GM23338 (cell line): ENCODE data around the gene GREB1L. TPM values are rescaled to one million over a fixed set of nuclear protein-coding genes. Genes with fewer than 3 reads are reported as not detected.

ENCODE experiments used
- ATAC-seq: fragments of 200-7000 bp; cut with Tn5 transposase; 3 replicates; pipeline ENCODE4 v1.9.1; 2020
- DNase-seq: peaks from one replicate; pipeline ENCODE4 v3.0.0-alpha.2; 2015; ENCODE audit warnings: low spot score
- H2AFZ ChIP-seq: fragments of 200-600 bp; sonication (generic); 2 replicates; pipeline ENCODE4 v1.8.0; 2016; ENCODE audit warnings: antibody characterized with exemption, mild to moderate bottlenecking, moderate library complexity
- H3F3A ChIP-seq: fragments of 200-600 bp; sonication (generic); replicated peaks from 2 replicates; pipeline ENCODE4 v1.8.0; 2017; ENCODE audit warnings: antibody characterized with exemption, mixed run types, low read depth
- H3K27ac ChIP-seq: fragments of 200-600 bp; sonication (generic); 2 replicates; pipeline ENCODE4 v1.6.1; 2016; ENCODE audit warnings: low read depth
- H3K27me3 ChIP-seq: fragments of 200-600 bp; sonication (generic); 2 replicates; pipeline ENCODE4 v1.8.0; 2016; ENCODE audit warnings: mild to moderate bottlenecking, mixed run types, moderate library complexity; ENCODE audit not compliant: insufficient read depth
- H3K36me3 ChIP-seq: fragments of 200-600 bp; sonication (generic); 2 replicates; pipeline ENCODE4 v1.8.0; 2016; ENCODE audit warnings: mild to moderate bottlenecking; ENCODE audit not compliant: insufficient read depth
- H3K4me1 ChIP-seq: fragments of 200-600 bp; sonication (generic); 2 replicates; pipeline ENCODE4 v1.8.0; 2016; ENCODE audit warnings: mild to moderate bottlenecking, moderate library complexity; ENCODE audit not compliant: insufficient read depth
- H3K4me2 ChIP-seq: fragments of 200-600 bp; sonication (generic); 2 replicates; pipeline ENCODE4 v1.7.1; 2017; ENCODE audit warnings: mixed run types
- H3K4me3 ChIP-seq: fragments of 200-600 bp; sonication (generic); 2 replicates; pipeline ENCODE4 v1.6.1; 2016; ENCODE audit warnings: mixed run types
- H3K79me2 ChIP-seq: fragments of 200-600 bp; sonication (generic); replicated peaks from 2 replicates; pipeline ENCODE4 v1.8.0; 2017; ENCODE audit warnings: mild to moderate bottlenecking; ENCODE audit not compliant: insufficient read depth
- H3K9me2 ChIP-seq: fragments of 200-600 bp; sonication (generic); 2 replicates; pipeline ENCODE4 v1.8.0; 2017; ENCODE audit not compliant: insufficient read depth
- H4K20me1 ChIP-seq: fragments of 200-600 bp; sonication (generic); replicated peaks from 2 replicates; pipeline ENCODE4 v1.8.0; 2017; ENCODE audit warnings: mild to moderate bottlenecking; ENCODE audit not compliant: insufficient read depth
- H3K27ac Mint-ChIP-seq: 2 replicates; pipeline ENCODE4 v1.8.0; 2020; ENCODE audit warnings: inconsistent platforms, mild to moderate bottlenecking, moderate library complexity, mixed read lengths
- H3K27me3 Mint-ChIP-seq: 3 replicates; pipeline ENCODE4 v1.8.0; 2022; ENCODE audit warnings: low read depth, mild to moderate bottlenecking, moderate library complexity, mixed read lengths, inconsistent platforms; ENCODE audit not compliant: insufficient read depth, poor library complexity
- H3K36me3 Mint-ChIP-seq: 3 replicates; pipeline ENCODE4 v1.8.0; 2021; ENCODE audit warnings: low read depth, mild to moderate bottlenecking, inconsistent platforms, moderate library complexity, mixed read lengths
- H3K4me1 Mint-ChIP-seq: 3 replicates; pipeline ENCODE4 v1.8.0; 2020; ENCODE audit warnings: mild to moderate bottlenecking, inconsistent platforms, mixed read lengths
- H3K4me3 Mint-ChIP-seq: 3 replicates; pipeline ENCODE4 v1.8.0; 2021; ENCODE audit warnings: moderate library complexity, mild to moderate bottlenecking, inconsistent platforms, mixed read lengths
- H3K9me3 Mint-ChIP-seq: 3 replicates; pipeline ENCODE4 v1.8.0; 2020; ENCODE audit warnings: moderate library complexity, mild to moderate bottlenecking, inconsistent platforms, mixed read lengths
- CREB1 ChIP-seq: fragments of 250-450 bp; sonication (Bioruptor Pico); IDR thresholded peaks from 2 replicates; pipeline ENCODE4 v1.5.0; 2020; ENCODE audit warnings: low read depth, mild to moderate bottlenecking, moderate library complexity
- CTCF ChIP-seq, 2 experiments: fragments of 200-600 bp in 1 of 2; sonication (generic) in 1 of 2; conservative IDR thresholded peaks; 2 replicates each; pipeline versions ENCODE4 v1.5.1 to v1.6.1; 2016 to 2017; ENCODE audit warnings: antibody characterized with exemption in 2 of 2, low read depth in 2 of 2, mild to moderate bottlenecking in 2 of 2, moderate library complexity in 1 of 2
- EZH2 ChIP-seq: fragments of 200-600 bp; sonication (generic); IDR thresholded peaks from one replicate; pipeline ENCODE4 v1.8.0; 2017; ENCODE audit warnings: antibody characterized with exemption, mild to moderate bottlenecking, low read depth; ENCODE audit not compliant: unreplicated experiment
- EZH2phosphoT487 ChIP-seq: fragments of 200-600 bp; sonication (generic); IDR thresholded peaks from one replicate; pipeline ENCODE4 v1.8.1; 2018; ENCODE audit warnings: antibody characterized with exemption; ENCODE audit not compliant: unreplicated experiment
- JUNB ChIP-seq: IDR thresholded peaks from one replicate; pipeline ENCODE4 v1.6.1; 2016; ENCODE audit warnings: antibody characterized with exemption; ENCODE audit not compliant: unreplicated experiment
- NANOG ChIP-seq: IDR thresholded peaks from 2 replicates; pipeline ENCODE4 v1.6.1; 2016; ENCODE audit warnings: antibody characterized with exemption, borderline replicate concordance
- POLR2AphosphoS5 ChIP-seq: IDR thresholded peaks from 2 replicates; pipeline ENCODE4 v1.6.1; 2016; ENCODE audit warnings: antibody characterized with exemption, low read depth
- REST ChIP-seq: IDR thresholded peaks from one replicate; pipeline ENCODE4 v1.6.1; 2018; ENCODE audit warnings: antibody characterized with exemption; ENCODE audit not compliant: unreplicated experiment
- STAT1 ChIP-seq: IDR thresholded peaks from one replicate; pipeline ENCODE4 v1.6.1; 2016; ENCODE audit warnings: antibody characterized with exemption; ENCODE audit not compliant: unreplicated experiment
- ZNF114 ChIP-seq: fragments of 250-450 bp; sonication (Bioruptor Pico); IDR thresholded peaks from 2 replicates; pipeline ENCODE4 v1.5.0; 2020; ENCODE audit warnings: mild to moderate bottlenecking, moderate library complexity
- ZNF331 ChIP-seq: fragments of 250-450 bp; sonication (Bioruptor Pico); IDR thresholded peaks from 2 replicates; pipeline ENCODE4 v1.5.0; 2020; ENCODE audit warnings: low read depth, mild to moderate bottlenecking, moderate library complexity
- ZNF462 ChIP-seq: fragments of 250-450 bp; sonication (Bioruptor Pico); IDR thresholded peaks from 2 replicates; pipeline ENCODE4 v1.5.0; 2020; ENCODE audit warnings: mild to moderate bottlenecking, moderate library complexity
- polyA plus RNA-seq: library from polyadenylated mRNA; unstranded; fragments of >200 nt; fragmentation: Nextera tagmentation; extraction: Ambion mirVana; gene quantifications from 2 replicates; pipeline ENCODE4 v1.2.1, GENCODE V29; 2016
- total RNA-seq: library from RNA; depleted of rRNA; stranded (reverse); fragments of >200 nt; shearing (Covaris generic); gene quantifications from 2 replicates; pipeline ENCODE4 v1.2.3, GENCODE V29; 2014
- TF ChIP-seq, protein P1 (sequence below): IDR thresholded peaks from 2 replicates; pipeline ENCODE4 v1.6.1; 2016; ENCODE audit warnings: antibody characterized with exemption

GREB1L gene
- total and polyA plus RNA-seq, 2 experiments from 2014 or later = 0.03 to 0.29 TPM

- TF ChIP-seq EZH2phosphoT487 (no peak), NANOG (no peak), REST (no peak), JUNB (no peak), ZNF331 (CRISPR knock-in tag) (no peak), EZH2 (no peak), STAT1 (no peak), POLR2AphosphoS5 (no peak), ZNF462 (CRISPR knock-in tag) (no peak), CTCF (conservative IDR thresholded peaks at IDR 0.05; ENCODE audit: low read depth in 2 of 2) (no peak), CREB1 (no peak), ZNF114 (CRISPR knock-in tag) (no peak)
- TF ChIP-seq, protein P1, sequence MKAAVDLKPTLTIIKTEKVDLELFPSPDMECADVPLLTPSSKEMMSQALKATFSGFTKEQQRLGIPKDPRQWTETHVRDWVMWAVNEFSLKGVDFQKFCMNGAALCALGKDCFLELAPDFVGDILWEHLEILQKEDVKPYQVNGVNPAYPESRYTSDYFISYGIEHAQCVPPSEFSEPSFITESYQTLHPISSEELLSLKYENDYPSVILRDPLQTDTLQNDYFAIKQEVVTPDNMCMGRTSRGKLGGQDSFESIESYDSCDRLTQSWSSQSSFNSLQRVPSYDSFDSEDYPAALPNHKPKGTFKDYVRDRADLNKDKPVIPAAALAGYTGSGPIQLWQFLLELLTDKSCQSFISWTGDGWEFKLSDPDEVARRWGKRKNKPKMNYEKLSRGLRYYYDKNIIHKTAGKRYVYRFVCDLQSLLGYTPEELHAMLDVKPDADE = no peak
- Mint-ChIP-seq H3K4me1 (peaks cover 9% of the 10 kb centered on the region), H3K4me3 (no peak overlapping the region), H3K27ac (no peak overlapping the region), H3K27me3 (peaks cover 5% of the 10 kb centered on the region), H3K9me3 (no peaks in the 10 kb centered on the region), H3K36me3 (no peaks in the 10 kb centered on the region)
- Histone ChIP-seq H3K4me2 (no peak overlapping the region), H2AFZ (no peak overlapping the region), H3K4me3 (no peak overlapping the region), H3K9me2 (no peaks in the 10 kb centered on the region), H3F3A (no peaks in the 10 kb centered on the region), H3K4me1 (no peaks in the 10 kb centered on the region), H3K36me3 (no peaks in the 10 kb centered on the region), H3K27ac (no peak overlapping the region), H3K79me2 (no peaks in the 10 kb centered on the region), H4K20me1 (no peaks in the 10 kb centered on the region), H3K27me3 (no peaks in the 10 kb centered on the region)
- DNase-seq (no peak), ATAC-seq (no peak)
These were observed 258.0 kb downstream of the GREB1L start for GRCh38 chr18:21499997-21500396.
